Mesothelial cell of epicardium (in vitro differentiated cells): ENCODE data around the gene PDE4D. TPM values are rescaled to one million over a fixed set of nuclear protein-coding genes. Genes with fewer than 3 reads are reported as not detected.

Experiments
- DNase-seq, 2 experiments: peaks; one replicate each; pipeline ENCODE4 v3.0.0; 2021; ENCODE audit warnings: low spot score in 2 of 2; ENCODE audit not compliant: unreplicated experiment in 2 of 2
- H3K27ac Mint-ChIP-seq: 2 replicates; pipeline ENCODE4 v1.8.0; 2021; ENCODE audit warnings: mixed read lengths
- H3K27me3 Mint-ChIP-seq: 2 replicates; pipeline ENCODE4 v1.8.0; 2021; ENCODE audit warnings: low read depth, mixed read lengths
- H3K36me3 Mint-ChIP-seq: 2 replicates; pipeline ENCODE4 v1.8.0; 2021; ENCODE audit warnings: mixed read lengths
- H3K4me1 Mint-ChIP-seq: 2 replicates; pipeline ENCODE4 v1.8.0; 2021; ENCODE audit warnings: mixed read lengths
- H3K4me3 Mint-ChIP-seq: 2 replicates; pipeline ENCODE4 v1.8.0; 2021; ENCODE audit warnings: mild to moderate bottlenecking, moderate library complexity, mixed read lengths
- H3K9me3 Mint-ChIP-seq: 2 replicates; pipeline ENCODE4 v1.8.0; 2021; ENCODE audit warnings: mixed read lengths
- total RNA-seq: library from RNA; stranded (reverse); gene quantifications from 3 replicates; pipeline ENCODE4 v1.2.1, GENCODE V29; 2021
- TF ChIP-seq, protein P1 (sequence below): fragments of 200-600 bp; sonication (generic); IDR thresholded peaks from one replicate; pipeline ENCODE4 v1.5.0; 2021; ENCODE audit warnings: antibody characterized with exemption; ENCODE audit not compliant: unreplicated experiment

Gene PDE4D
- total RNA-seq, 1 donor from 2014 or later = 105 TPM

DNA sequence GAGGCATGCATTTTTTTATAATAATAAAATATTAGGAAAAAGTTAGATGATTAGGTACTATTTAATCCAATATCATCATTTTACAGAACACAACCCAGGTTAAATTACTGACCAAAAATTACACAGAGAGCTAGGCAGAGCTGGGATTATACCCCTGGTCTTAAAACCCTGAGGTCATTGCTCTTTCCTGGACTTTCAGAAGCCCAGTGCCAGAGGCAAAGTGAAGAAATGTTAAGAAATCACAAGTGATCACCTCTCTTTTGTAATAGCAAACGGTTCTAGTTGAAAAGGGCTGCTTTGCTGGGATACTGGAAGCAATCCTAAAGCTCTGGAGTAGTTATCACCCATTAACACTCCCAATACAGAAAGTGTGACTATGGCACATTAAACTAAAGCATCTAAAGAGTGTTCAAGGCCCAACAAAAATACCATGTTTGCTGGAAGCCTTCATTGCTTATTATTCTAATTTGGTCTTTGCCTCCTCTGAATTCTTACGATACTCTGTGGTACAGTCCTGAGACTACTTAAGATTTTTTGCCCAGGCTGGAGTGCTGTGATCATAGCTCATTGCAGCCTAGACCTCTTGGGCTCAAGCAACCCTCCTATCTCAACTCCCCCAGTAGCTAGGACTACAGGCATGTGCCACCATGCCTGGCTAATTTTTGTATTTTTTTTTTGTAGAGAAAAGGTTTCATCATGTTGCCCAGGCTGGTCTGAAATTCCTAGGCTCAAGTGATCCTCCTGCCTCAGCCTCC lies 734.7 kb downstream of the PDE4D start:
- TF ChIP-seq, protein P1, sequence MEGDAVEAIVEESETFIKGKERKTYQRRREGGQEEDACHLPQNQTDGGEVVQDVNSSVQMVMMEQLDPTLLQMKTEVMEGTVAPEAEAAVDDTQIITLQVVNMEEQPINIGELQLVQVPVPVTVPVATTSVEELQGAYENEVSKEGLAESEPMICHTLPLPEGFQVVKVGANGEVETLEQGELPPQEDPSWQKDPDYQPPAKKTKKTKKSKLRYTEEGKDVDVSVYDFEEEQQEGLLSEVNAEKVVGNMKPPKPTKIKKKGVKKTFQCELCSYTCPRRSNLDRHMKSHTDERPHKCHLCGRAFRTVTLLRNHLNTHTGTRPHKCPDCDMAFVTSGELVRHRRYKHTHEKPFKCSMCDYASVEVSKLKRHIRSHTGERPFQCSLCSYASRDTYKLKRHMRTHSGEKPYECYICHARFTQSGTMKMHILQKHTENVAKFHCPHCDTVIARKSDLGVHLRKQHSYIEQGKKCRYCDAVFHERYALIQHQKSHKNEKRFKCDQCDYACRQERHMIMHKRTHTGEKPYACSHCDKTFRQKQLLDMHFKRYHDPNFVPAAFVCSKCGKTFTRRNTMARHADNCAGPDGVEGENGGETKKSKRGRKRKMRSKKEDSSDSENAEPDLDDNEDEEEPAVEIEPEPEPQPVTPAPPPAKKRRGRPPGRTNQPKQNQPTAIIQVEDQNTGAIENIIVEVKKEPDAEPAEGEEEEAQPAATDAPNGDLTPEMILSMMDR = no peak
- no peak for DNase-seq
- Mint-ChIP-seq H3K36me3 (peaks cover 4% of the 10 kb centered on the region), H3K27me3 (no peaks in the 10 kb centered on the region), H3K4me3 (no peak overlapping the region), H3K27ac (no peak overlapping the region), H3K4me1 (peaks cover 20% of the 10 kb centered on the region), H3K9me3 (no peaks in the 10 kb centered on the region)

DNA sequence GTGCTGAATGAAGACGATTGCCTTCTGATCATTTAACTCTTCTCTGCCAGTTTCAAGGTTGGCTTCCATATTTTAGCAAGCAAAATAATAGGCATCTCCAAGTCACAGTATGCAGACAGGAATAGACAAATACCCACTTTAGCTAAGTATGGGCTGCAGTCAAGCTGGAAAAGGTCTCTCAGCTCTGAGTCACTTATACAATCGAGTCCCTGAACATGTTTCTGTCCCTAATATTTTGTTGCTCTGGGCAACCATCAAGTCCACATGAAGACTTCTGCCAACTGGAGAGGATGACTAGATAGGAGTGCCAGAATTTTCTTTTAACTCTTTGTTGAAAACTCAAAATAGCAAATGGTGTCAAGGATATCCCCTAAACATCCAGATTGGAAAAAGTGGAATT lies 735.4 kb downstream of the PDE4D start:
- TF ChIP-seq, protein P1 = no peak
- no peak for DNase-seq
- no peaks in the 10 kb centered on the region for H3K9me3 Mint-ChIP-seq
- peaks cover 16% of the 10 kb centered on the region for H3K4me1 Mint-ChIP-seq
- H3K4me3 Mint-ChIP-seq = no peak overlapping the region
- H3K36me3 Mint-ChIP-seq = no peaks in the 10 kb centered on the region
- H3K27me3 Mint-ChIP-seq = no peaks in the 10 kb centered on the region
- no peak overlapping the region for H3K27ac Mint-ChIP-seq

DNA sequence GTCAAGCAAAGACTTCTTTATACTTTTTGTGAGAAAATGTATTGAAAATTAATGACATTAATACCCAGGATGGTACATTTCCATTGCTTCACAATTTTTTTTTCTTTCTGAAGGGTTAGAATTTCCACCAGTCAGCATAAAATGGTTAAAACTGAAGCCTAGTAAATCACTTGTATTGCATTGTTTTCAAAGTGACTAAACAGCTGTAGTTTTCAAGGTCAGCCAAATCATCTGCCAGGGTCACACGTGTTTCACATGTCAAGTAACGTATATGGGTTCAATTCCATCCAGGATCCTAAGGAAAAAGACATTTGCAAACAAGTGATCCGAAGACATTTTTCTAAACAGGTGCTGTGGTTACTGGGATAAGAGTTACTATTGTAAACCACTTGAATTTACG lies 736.5 kb downstream of the PDE4D start:
- Mint-ChIP-seq H3K27me3 (no peaks in the 10 kb centered on the region), H3K4me1 (peaks cover 20% of the 10 kb centered on the region), H3K9me3 (no peaks in the 10 kb centered on the region), H3K27ac (no peak overlapping the region), H3K4me3 (no peak overlapping the region), H3K36me3 (no peaks in the 10 kb centered on the region)
- TF ChIP-seq, protein P1 = no peak
- DNase-seq = no peak

DNA sequence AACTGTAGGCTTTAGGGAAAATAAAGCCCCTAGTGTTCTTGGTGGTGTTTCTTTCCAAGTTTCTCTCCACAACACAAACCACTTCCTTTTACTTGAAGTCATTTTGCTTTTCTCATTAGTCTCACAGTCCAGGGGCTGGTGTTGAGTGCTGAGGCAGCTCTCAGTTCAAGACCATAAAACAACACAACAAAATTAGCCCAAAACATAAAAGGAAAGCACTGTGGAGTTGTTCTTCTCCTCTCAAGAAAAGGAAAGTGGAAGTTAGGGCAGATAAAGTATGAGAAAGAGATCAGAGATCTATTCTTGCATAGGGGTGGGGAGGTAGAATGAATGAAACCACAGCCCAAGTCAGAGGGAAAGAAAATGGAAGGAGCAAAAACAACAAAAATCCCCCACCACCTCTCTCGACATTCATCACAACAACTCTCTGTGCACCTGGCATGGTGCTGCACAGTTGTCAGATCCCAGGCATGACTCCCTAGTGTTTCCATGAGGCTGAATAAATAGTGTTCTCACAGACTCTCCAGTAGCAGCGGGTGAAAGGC lies 740.8 kb downstream of the PDE4D start:
- peaks cover 2% of the 10 kb centered on the region for H3K9me3 Mint-ChIP-seq
- H3K4me1 Mint-ChIP-seq = peaks cover 6% of the 10 kb centered on the region
- peaks cover 4% of the 10 kb centered on the region for H3K36me3 Mint-ChIP-seq
- H3K4me3 Mint-ChIP-seq = no peak overlapping the region
- TF ChIP-seq, protein P1 = no peak
- no peak for DNase-seq
- peak overlapping the region; percentile 4 for H3K27ac Mint-ChIP-seq
- no peaks in the 10 kb centered on the region for H3K27me3 Mint-ChIP-seq

DNA sequence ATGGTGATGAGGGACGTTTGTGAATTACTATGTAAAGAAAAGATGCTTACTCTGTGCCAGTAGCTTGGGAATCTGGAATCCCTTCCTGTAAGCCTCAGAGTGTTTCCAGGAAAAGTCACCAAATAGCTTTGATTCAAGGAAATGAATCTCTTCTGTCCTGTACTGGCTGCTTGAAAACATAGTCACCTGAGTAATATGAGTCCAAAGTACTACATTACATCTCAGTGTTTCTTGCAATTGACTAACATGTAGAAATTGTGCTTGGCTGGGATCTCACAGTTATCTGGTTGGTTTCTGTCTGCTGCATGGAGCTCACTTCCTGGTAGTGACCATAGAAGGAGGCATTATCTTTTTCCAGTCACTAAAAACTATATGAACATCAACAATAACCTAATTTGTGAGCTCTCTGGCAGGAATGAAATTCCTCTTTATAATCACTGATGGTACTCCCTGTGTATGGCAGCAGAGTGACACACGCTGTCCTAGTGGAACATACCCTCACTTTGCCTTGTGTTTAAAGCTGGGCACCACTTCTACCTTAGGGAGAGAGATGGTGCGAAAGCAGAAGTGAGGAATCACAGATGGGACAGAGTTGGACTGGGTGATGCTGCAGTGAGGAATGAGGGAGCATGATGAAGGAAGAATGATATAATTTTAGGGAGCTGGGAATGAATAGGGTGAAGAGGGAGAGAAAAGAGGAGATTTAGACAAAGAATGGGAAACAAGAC lies 742.2 kb downstream of the PDE4D start:
- Mint-ChIP-seq H3K27ac (no peak overlapping the region), H3K36me3 (peaks cover 5% of the 10 kb centered on the region)
- no peak for DNase-seq

More for the DNA sequence above, 742.2 kb downstream of the PDE4D start:
- TF ChIP-seq, protein P1 = no peak
- no peaks in the 10 kb centered on the region for H3K27me3 Mint-ChIP-seq
- H3K9me3 Mint-ChIP-seq = peaks cover 3% of the 10 kb centered on the region
- no peak overlapping the region for H3K4me3 Mint-ChIP-seq
- H3K4me1 Mint-ChIP-seq = peaks cover 6% of the 10 kb centered on the region
